SK-N-SH (cell line): ENCODE data around the gene C3AR1. TPM values are rescaled to one million over a fixed set of nuclear protein-coding genes. Genes with fewer than 3 reads are reported as not detected.

Source experiments
- CTCF ChIA-PET: fragments of 300-600, 350-600 bp; formaldehyde crosslinking; extraction: SDS; loops from one replicate; lab custom pipeline; 2021; lab: Yijun Ruan, JAX
- POLR2A ChIA-PET: fragments of 350-600 bp; sonication (Branson Sonifier 250); formaldehyde crosslinking; extraction: SDS; loops from one replicate; lab custom pipeline; 2020; ENCODE audit warnings: antibody characterized with exemption, inconsistent platforms; lab: Yijun Ruan, JAX
- DNase-seq: peaks from one replicate; pipeline ENCODE4 v3.0.0; 2012
- H2AFZ ChIP-seq: fragments of 200-600 bp; sonication (generic); 2 replicates; pipeline ENCODE4 v1.8.1; 2016; ENCODE audit warnings: antibody characterized with exemption, mild to moderate bottlenecking, low read depth
- H3F3A ChIP-seq: fragments of 200-600 bp; sonication (generic); replicated peaks from 2 replicates; pipeline ENCODE3; 2016; ENCODE audit warnings: antibody characterized with exemption, mild to moderate bottlenecking; ENCODE audit not compliant: insufficient read depth
- H3K27ac ChIP-seq, 2 experiments: fragments of 200-500 bp in 1 of 2; fragments of 200-600 bp in 1 of 2; sonication (Bioruptor generic) in 1 of 2; sonication (generic), shearing (Covaris generic) in 1 of 2; 2 replicates each; pipeline versions ENCODE4 v1.5.1 to v1.6.1; 2014 to 2016; ENCODE audit warnings: low read depth in 2 of 2, inconsistent platforms in 1 of 2, low read length in 1 of 2, mild to moderate bottlenecking in 1 of 2, mixed read lengths in 1 of 2
- H3K27me3 ChIP-seq: fragments of 200-600 bp; sonication (generic), shearing (Covaris generic); 2 replicates; pipeline ENCODE4 v1.6.1; 2016; ENCODE audit warnings: mixed run types; ENCODE audit not compliant: insufficient read depth
- H3K36me3 ChIP-seq, 2 experiments: fragments of 200-500 bp in 1 of 2; fragments of 200-600 bp in 1 of 2; sonication (Bioruptor generic) in 1 of 2; sonication (generic) in 1 of 2; replicated peaks in 1 of 2; 2 replicates each; pipeline versions ENCODE3 to v1.5.1; 2014 to 2016; ENCODE audit warnings: low read length in 1 of 2, mild to moderate bottlenecking in 1 of 2; ENCODE audit not compliant: insufficient read depth in 2 of 2, control insufficient read depth in 1 of 2
- H3K4me1 ChIP-seq, 2 experiments: fragments of 200-500 bp in 1 of 2; fragments of 200-600 bp in 1 of 2; sonication (Bioruptor generic) in 1 of 2; sonication (generic), shearing (Covaris generic) in 1 of 2; 2 replicates each; pipeline versions ENCODE4 v1.5.1 to v1.6.1; 2014 to 2016; ENCODE audit warnings: low read depth in 1 of 2, low read length in 1 of 2, mixed run types in 1 of 2; ENCODE audit not compliant: insufficient read depth in 2 of 2, control insufficient read depth in 1 of 2
- H3K4me2 ChIP-seq: fragments of 200-600 bp; sonication (generic), shearing (Covaris generic); 2 replicates; pipeline ENCODE4 v1.6.1; 2017; ENCODE audit warnings: mixed run types
- H3K4me3 ChIP-seq, 2 experiments: fragments of 200-500 bp in 1 of 2; fragments of 200-600 bp in 1 of 2; sonication (Bioruptor generic) in 1 of 2; sonication (generic), shearing (Covaris generic) in 1 of 2; 2 replicates each; pipeline versions ENCODE4 v1.5.1 to v1.8.1; 2014 to 2016; ENCODE audit warnings: low read depth in 2 of 2, inconsistent platforms in 1 of 2, low read length in 1 of 2, mild to moderate bottlenecking in 1 of 2, mixed read lengths in 1 of 2, moderate library complexity in 1 of 2
- H3K79me2 ChIP-seq: fragments of 200-600 bp; sonication (generic); 2 replicates; pipeline ENCODE4 v1.8.1; 2017; ENCODE audit warnings: mild to moderate bottlenecking; ENCODE audit not compliant: insufficient read depth
- H3K9ac ChIP-seq: fragments of 200-600 bp; sonication (generic); 2 replicates; pipeline ENCODE4 v1.6.1; 2017; ENCODE audit warnings: mixed run types
- H3K9me2 ChIP-seq: fragments of 200-600 bp; sonication (generic); 2 replicates; pipeline ENCODE4 v1.6.1; 2017; ENCODE audit warnings: mixed run types
- H3K9me3 ChIP-seq: fragments of 200-600 bp; sonication (generic); 2 replicates; pipeline ENCODE4 v1.6.1; 2017; ENCODE audit warnings: mixed run types, mild to moderate bottlenecking, moderate library complexity
- H4K20me1 ChIP-seq: fragments of 200-600 bp; sonication (generic); 2 replicates; pipeline ENCODE4 v1.6.1; 2017; ENCODE audit warnings: mild to moderate bottlenecking, mixed run types; ENCODE audit not compliant: insufficient read depth
- CHD2 ChIP-seq: fragments of 150-350 bp; IDR thresholded peaks from 2 replicates; pipeline ENCODE4 v1.6.1; 2018; ENCODE audit warnings: low read length; ENCODE audit not compliant: partially characterized antibody
- ELF1 ChIP-seq: IDR thresholded peaks from 2 replicates; pipeline ENCODE4 v1.4.0; 2012
- EP300 ChIP-seq, 2 experiments: IDR thresholded peaks; 2 replicates each; pipeline versions ENCODE4 v1.4.0 to v1.6.1; 2012; ENCODE audit warnings: borderline replicate concordance in 1 of 2, low read depth in 1 of 2, low read length in 1 of 2
- FOSL2 ChIP-seq: IDR thresholded peaks from 2 replicates; pipeline ENCODE4 v1.4.0; 2012; ENCODE audit warnings: low read depth, mild to moderate bottlenecking, moderate library complexity, borderline replicate concordance
- FOXM1 ChIP-seq: IDR thresholded peaks from 2 replicates; pipeline ENCODE4 v1.4.0; 2012; ENCODE audit warnings: low read depth, mild to moderate bottlenecking
- GABPA ChIP-seq: IDR thresholded peaks from 2 replicates; pipeline ENCODE4 v1.4.0; 2012; ENCODE audit warnings: low read depth, mild to moderate bottlenecking
- JUND ChIP-seq: IDR thresholded peaks from 2 replicates; pipeline ENCODE4 v1.4.0; 2012
- MEF2A ChIP-seq: IDR thresholded peaks from 2 replicates; pipeline ENCODE4 v1.4.0; 2012; ENCODE audit warnings: low read depth, borderline replicate concordance
- MXI1 ChIP-seq: IDR thresholded peaks from 2 replicates; pipeline ENCODE4 v1.6.1; 2012; ENCODE audit warnings: mild to moderate bottlenecking, low read depth, low read length, improper control_type of control experiment
- NFIC ChIP-seq: IDR thresholded peaks from 2 replicates; pipeline ENCODE4 v1.4.0; 2012; ENCODE audit warnings: borderline replicate concordance
- NRF1 ChIP-seq: IDR thresholded peaks from 2 replicates; pipeline ENCODE4 v1.6.1; 2012; ENCODE audit warnings: low read depth, mild to moderate bottlenecking, low read length
- PBX3 ChIP-seq: IDR thresholded peaks from 2 replicates; pipeline ENCODE4; 2012
- POLR2AphosphoS5 ChIP-seq: IDR thresholded peaks from 2 replicates; pipeline ENCODE4 v1.6.1; 2012; ENCODE audit warnings: low read depth, low read length
- RAD21 ChIP-seq: IDR thresholded peaks from 2 replicates; pipeline ENCODE4 v1.6.1; 2012; ENCODE audit warnings: mild to moderate bottlenecking, low read length
- RCOR1 ChIP-seq: fragments of 150-350 bp; IDR thresholded peaks from 2 replicates; pipeline ENCODE4 v1.6.1; 2017; ENCODE audit warnings: antibody characterized with exemption, low read length
- REST ChIP-seq: IDR thresholded peaks from 2 replicates; pipeline ENCODE4 v1.6.1; 2012; ENCODE audit warnings: mild to moderate bottlenecking, low read depth, low read length, moderate library complexity
- RFX5 ChIP-seq: IDR thresholded peaks from 2 replicates; pipeline ENCODE4 v1.6.1; 2012; ENCODE audit warnings: mild to moderate bottlenecking, improper control_type of control experiment, low read length
- RXRA ChIP-seq: IDR thresholded peaks from 2 replicates; pipeline ENCODE4 v1.4.0; 2012; ENCODE audit warnings: low read depth, mild to moderate bottlenecking, borderline replicate concordance
- SIN3A ChIP-seq: IDR thresholded peaks from 2 replicates; pipeline ENCODE4 v1.6.1; 2012; ENCODE audit warnings: low read depth, mild to moderate bottlenecking, low read length, moderate library complexity, borderline replicate concordance
- SMC3 ChIP-seq: IDR thresholded peaks from 2 replicates; pipeline ENCODE4 v1.6.1; 2012; ENCODE audit warnings: low read depth, low read length, improper control_type of control experiment
- TEAD4 ChIP-seq: IDR thresholded peaks from 2 replicates; pipeline ENCODE4 v1.4.0; 2012; ENCODE audit warnings: mild to moderate bottlenecking, borderline replicate concordance; ENCODE audit not compliant: insufficient read depth
- USF1 ChIP-seq: IDR thresholded peaks from 2 replicates; pipeline ENCODE4 v1.4.0; 2012; ENCODE audit warnings: low read depth, borderline replicate concordance
- USF2 ChIP-seq: fragments of 150-350 bp; IDR thresholded peaks from 2 replicates; pipeline ENCODE4 v1.6.1; 2017; ENCODE audit warnings: antibody characterized with exemption, low read length, low read depth, borderline replicate concordance
- YY1 ChIP-seq: IDR thresholded peaks from 2 replicates; pipeline ENCODE4 v1.4.0; 2012; ENCODE audit warnings: low read depth, mild to moderate bottlenecking
- WGBS: methylation state at CpG from one replicate; pipeline ENCODE4 v1.1.6; 2017; ENCODE audit warnings: low lambda C conversion rate; 5-methylcytosine and 5-hydroxymethylcytosine counted together
- polyA plus RNA-seq, 3 experiments: library from polyadenylated mRNA; depleted of rRNA; stranded (reverse); fragments of >200 nt; gene quantifications; 2 replicates each; pipeline ENCODE4 v1.2.3, GENCODE V29; 2012
- TF ChIP-seq, protein P1 (sequence below): IDR thresholded peaks from 2 replicates; pipeline ENCODE4 v1.4.0; 2012; ENCODE audit warnings: low read depth
- TF ChIP-seq, protein P2 (sequence below): IDR thresholded peaks from 2 replicates; pipeline ENCODE4 v1.4.0; 2012; ENCODE audit warnings: low read depth, borderline replicate concordance

The C3AR1 gene
- polyA plus RNA-seq (2012; rRNA removed) = 1.4 and 1.6 TPM in 2 replicates
- polyA plus RNA-seq (2012; cell fraction: cytosol; rRNA removed) = 1.1 and 1.3 TPM in 2 replicates
- 0.58 and 0.61 TPM in 2 replicates for polyA plus RNA-seq (2012; cell fraction: nucleus; rRNA removed)

GRCh38 chr12:8065991-8066594, at the start of gene C3AR1:
TSS of gene C3AR1 (minus strand) at chr12:8066359. CDS start at chr12:8060185, 6,174 bp downstream.
- peak within 1 kb of the TSS; percentile 69; the same call in 1 of the 2 replicates for H2AFZ ChIP-seq
- no peaks in the 10 kb centered on the region for H3K36me3 ChIP-seq
- no peaks in the 10 kb centered on the region for H3K9me3 ChIP-seq
- no peaks in the 10 kb centered on the region for H3K79me2 ChIP-seq
- ChIA-PET CTCF (interaction anchor here (0.9 to 2.2 kb wide), 3 partner anchors 9 to 20 kb away, joined by 3 to 8 read pairs (median 3); no protein-coding TSS in a partner anchor), POLR2A (no interaction called here)
- peak within 1 kb of the TSS; percentile 5; the same call in 1 of the 2 replicates for H3K4me2 ChIP-seq
- H3K9me2 ChIP-seq = no peaks in the 10 kb centered on the region
- peak within 1 kb of the TSS in 1 of 2 experiments; percentile 38; a peak in 2 of 4 replicates for H3K27ac ChIP-seq
- 29% methylated on average over 2 of the region's 2 CpGs for WGBS
- no peaks in the 10 kb centered on the region for H3K27me3 ChIP-seq
- peaks cover 9% of the 10 kb centered on the region for H3F3A ChIP-seq
- H4K20me1 ChIP-seq = no peaks in the 10 kb centered on the region
- no peak for DNase-seq
- H3K4me3 ChIP-seq = no peak within 1 kb of the TSS; a peak in 1 of 4 replicates
- peaks cover 0 to 6% of the 10 kb centered on the region in 2 experiments; a peak in 1 of 4 replicates for H3K4me1 ChIP-seq
- H3K9ac ChIP-seq = no peak within 1 kb of the TSS
- TF ChIP-seq RFX5 = no peak
- TF ChIP-seq NFIC = no peak
- TF ChIP-seq RCOR1 = no peak
- no peak for TF ChIP-seq CHD2
- no peak for TF ChIP-seq PBX3
- TF ChIP-seq SMC3 = no peak
- TF ChIP-seq RXRA = no peak
- peak; percentile 54; the same call in 1 of the 2 replicates for TF ChIP-seq ELF1
- TF ChIP-seq POLR2AphosphoS5 = no peak; the same call in 1 of the 2 replicates
- no peak for TF ChIP-seq FOXM1
- no peak for TF ChIP-seq MEF2A
- TF ChIP-seq NRF1 = no peak
- TF ChIP-seq, protein P1, sequence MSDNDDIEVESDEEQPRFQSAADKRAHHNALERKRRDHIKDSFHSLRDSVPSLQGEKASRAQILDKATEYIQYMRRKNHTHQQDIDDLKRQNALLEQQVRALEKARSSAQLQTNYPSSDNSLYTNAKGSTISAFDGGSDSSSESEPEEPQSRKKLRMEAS = no peak
- no peak for TF ChIP-seq YY1
- TF ChIP-seq MXI1 = no peak
- TF ChIP-seq GABPA = peak; percentile 32; the same call in 1 of the 2 replicates
- no peak for TF ChIP-seq EP300 (IDR thresholded peaks at IDR 0.05; ENCODE audit: borderline replicate concordance in 1 of 2, low read depth in 1 of 2, low read length in 1 of 2)
- no peak for TF ChIP-seq USF2
- TF ChIP-seq SIN3A = no peak
- TF ChIP-seq JUND = peak; percentile 56
- TF ChIP-seq RAD21 = no peak
- TF ChIP-seq, protein P2, sequence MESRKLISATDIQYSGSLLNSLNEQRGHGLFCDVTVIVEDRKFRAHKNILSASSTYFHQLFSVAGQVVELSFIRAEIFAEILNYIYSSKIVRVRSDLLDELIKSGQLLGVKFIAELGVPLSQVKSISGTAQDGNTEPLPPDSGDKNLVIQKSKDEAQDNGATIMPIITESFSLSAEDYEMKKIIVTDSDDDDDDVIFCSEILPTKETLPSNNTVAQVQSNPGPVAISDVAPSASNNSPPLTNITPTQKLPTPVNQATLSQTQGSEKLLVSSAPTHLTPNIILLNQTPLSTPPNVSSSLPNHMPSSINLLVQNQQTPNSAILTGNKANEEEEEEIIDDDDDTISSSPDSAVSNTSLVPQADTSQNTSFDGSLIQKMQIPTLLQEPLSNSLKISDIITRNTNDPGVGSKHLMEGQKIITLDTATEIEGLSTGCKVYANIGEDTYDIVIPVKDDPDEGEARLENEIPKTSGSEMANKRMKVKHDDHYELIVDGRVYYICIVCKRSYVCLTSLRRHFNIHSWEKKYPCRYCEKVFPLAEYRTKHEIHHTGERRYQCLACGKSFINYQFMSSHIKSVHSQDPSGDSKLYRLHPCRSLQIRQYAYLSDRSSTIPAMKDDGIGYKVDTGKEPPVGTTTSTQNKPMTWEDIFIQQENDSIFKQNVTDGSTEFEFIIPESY = no peak
- TF ChIP-seq FOSL2 = peak; percentile 75; the same call in 1 of the 2 replicates
- no peak for TF ChIP-seq USF1
- no peak for TF ChIP-seq REST
- no peak for TF ChIP-seq TEAD4
